ENCODE results near the gene LCE3D.
A peak's percentile ranks its signal among the peaks of the same experiment; 100 is the strongest.
"Not testable (repeated sequence)": the region's sequence is repeated elsewhere in the genome, so short reads cannot be mapped to it uniquely, and the experiment has no call there.

The LCE3D gene, protein sequence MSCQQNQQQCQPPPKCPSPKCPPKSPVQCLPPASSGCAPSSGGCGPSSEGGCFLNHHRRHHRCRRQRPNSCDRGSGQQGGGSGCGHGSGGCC

DNA sequence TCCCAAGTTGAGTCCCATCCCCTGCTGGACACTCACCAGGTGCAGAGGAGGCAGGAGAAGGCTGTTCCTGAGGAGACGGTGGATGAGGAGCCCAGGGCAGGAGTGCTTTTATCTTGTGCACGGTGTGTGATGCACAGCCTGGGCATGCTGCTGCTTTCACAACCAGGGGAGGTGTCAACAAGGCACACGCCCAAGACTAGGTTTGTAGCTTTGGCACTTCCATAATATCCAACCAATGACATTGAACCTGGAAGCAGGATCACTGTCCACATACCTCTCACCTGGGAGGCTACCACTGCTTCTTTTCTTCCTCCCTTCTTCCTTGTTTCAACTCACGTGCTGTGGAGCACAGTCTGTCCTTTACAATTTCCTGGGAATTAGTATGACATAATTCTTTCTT, at the start of gene LCE3D:
Gene LCE3D (minus strand): TSS at position 84 of the 400 bp plus-strand sequence. CDS start 580 bp downstream, outside the sequence.
- no peak for DNase-seq

GRCh38 chr1:152626744-152627143, 46.4 kb upstream of the LCE3D start:
- DNase-seq: no peak

DNA sequence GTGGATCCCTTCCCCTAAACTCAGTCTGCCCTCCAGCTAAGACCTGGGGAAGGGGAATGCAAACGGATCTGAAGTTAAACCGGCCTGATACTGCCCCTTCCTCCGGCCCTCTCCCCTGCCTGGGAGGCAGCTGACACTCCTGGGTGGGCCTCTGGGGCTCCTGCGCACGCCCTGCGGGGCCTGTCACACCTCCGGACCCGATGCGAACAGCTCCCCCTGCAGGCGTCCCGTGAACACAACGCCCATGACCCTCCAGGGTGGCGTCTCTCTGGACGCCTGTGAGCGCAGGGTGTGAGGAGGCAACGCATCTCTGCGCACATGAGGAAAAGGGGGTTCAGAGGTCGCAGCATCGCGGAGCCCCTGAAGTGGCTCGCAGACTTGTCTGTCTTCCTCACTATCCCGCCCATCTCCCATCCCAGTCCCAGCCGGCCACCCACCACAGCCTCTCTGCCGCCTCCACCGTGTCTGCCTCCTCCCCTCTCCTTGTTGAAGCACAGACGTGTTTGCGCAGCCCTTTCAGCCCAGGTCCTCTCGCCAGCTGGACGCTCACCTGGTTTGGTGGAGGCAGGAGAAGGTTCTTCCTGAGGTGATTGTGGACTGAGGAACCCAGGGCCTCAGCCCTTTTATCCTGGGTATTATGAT, 43.0 kb upstream of the LCE3D start:
- peak; percentile 69 for DNase-seq

GRCh38 chr1:152622803-152623202, 42.5 kb upstream of the LCE3D start, which contains the start of gene LCE3A:
TSS of gene LCE3A (minus strand) at chr1:152623103. CDS start at chr1:152623103, 0 bp downstream.
- no peak for DNase-seq

- no peak for DNase-seq
Measured at GRCh38 chr1:152621993-152622392, 41.7 kb upstream of the LCE3D start.

DNA sequence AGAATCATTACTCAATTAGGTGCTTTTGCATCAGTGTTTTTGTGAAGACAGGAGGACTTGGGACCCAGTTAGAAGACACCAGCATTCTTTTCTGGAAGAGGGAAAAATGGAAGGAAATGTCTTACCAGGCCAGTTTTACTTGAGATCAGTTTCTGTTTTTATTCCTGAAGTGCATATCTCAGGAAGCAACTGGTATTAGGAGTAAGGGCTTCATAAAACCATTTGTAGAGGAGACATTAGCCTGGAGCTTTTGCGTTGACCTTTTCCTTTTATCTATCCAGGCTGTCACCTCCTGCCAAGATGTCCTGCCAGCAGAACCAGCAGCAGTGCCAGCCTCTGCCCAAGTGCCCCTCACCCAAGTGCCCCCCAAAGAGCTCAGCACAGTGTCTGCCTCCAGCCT, 33.2 kb upstream of the LCE3D start, which contains the start of gene LCE3B:
Gene LCE3B (plus strand): TSS at position 301 of the 400 bp plus-strand sequence. CDS start 0 bp downstream, at position 301.
- DNase-seq: no peak

DNA sequence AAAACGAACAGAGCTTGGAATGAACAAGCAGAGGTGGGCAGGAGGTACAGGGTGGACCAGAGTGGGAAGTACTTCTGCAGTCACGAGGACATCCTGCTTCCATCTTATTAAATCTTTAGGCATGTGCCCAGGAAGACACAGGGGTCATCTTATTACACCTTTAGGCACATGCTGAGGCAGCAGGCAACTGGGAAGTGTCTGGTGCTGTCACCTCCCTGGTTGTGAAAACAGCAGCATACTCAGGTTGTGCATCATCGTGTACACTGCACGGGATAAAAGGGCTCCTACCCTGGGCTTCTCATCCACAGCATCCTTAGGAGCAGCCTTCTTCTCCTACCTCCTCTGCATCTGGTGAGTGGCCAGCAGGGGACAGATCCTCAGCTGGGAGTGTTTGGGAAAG, 19.6 kb upstream of the LCE3D start, which contains the start of gene LCE3C:
Gene LCE3C (plus strand): TSS at position 301 of the 400 bp plus-strand sequence. CDS start 498 bp downstream, outside the sequence.
- DNase-seq: no peak

- no peak for DNase-seq
Measured at GRCh38 chr1:152596986-152597385, 16.7 kb upstream of the LCE3D start.

DNA sequence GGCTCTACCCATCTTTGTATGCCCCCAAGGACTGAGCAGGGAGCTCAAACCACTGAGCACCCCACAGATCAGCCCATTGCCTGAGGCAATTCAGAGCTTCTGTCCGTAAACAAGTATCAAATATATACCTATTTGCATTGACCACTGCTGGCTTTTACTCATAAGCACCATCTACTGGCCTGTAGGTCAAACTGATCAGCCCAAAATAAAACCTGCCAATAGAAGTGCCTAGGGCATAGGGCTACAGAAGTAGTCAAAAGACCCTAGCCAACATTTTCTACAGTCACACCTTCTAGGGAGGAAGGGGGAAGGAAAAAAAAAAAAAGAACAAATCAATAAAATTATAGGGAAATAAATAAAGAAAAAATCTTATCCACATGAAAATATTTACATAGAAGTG, 5.3 kb upstream of the LCE3D start:
- DNase-seq: no peak

DNA sequence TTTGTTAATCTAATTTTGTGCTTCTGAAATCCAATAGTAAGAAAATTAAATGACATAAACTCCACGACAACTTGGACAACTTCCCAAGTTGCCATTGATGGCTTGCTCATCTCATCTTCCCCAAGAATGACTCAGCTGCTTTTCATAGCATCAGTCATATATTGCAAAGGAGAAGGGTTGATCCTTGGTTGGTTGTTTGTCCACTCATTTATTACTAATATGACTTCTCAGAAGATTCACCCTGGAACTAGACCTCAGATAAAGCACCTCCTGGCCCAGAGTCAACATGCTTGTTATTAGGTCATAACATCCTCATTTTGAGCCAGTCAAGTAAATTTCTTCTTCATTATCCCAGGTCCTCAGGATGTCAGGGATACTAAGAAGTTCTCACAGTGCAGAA, 2.3 kb upstream of the LCE3D start:
- no peak for DNase-seq

- not testable (repeated sequence) for DNase-seq
Measured at GRCh38 chr1:152579526-152579925, 790 bp downstream of the LCE3D start.

GRCh38 chr1:152577168-152577567, 3.1 kb downstream of the LCE3D start:
- DNase-seq: peak; percentile 26

DNA sequence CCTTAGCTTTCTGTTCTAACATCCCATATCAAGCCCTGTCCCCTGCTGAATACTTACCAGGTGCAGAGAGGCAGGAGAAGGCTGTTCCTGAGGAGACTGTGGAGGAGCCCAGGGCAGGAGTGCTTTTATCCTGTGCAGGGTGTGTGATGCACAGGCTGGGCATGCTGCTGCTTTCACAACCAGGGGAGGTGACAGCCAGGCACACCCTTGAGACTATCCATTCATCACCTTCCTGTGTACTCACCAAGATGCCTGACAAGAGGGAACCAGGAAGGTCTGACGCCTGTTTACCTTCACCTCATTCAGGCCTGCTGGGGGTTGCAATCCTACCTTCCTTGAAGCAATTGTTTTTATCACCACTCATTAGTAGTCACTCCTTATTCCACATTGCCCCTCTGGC, 13.6 kb downstream of the LCE3D start, which contains the start of gene LCE3E:
Gene LCE3E (minus strand): TSS at position 100 of the 400 bp plus-strand sequence. CDS start 572 bp downstream, outside the sequence.
- no peak for DNase-seq

- no peak for DNase-seq
Measured at GRCh38 chr1:152565535-152566215, 14.6 kb downstream of the LCE3D start.

GRCh38 chr1:152565115-152565514, 15.2 kb downstream of the LCE3D start:
- DNase-seq: no peak

DNA sequence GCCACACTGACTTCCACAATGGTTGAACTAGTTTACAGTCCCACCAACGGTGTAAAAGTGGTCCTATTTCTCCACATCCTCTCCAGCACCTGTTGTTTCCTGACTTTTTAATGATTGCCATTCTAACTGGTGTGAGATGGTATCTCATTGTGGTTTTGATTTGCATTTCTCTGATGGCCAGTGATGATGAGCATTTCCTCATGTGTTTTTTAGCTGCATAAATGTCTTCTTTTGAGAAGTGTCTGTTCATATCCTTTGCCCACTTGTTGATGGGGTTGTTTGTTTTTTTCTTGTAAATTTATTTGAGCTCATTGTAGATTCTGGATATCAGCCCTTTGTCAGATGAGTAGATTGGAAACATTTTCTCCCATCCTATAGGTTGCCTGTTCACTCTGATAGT, 32.0 kb downstream of the LCE3D start:
- not testable (repeated sequence) for DNase-seq

GRCh38 chr1:152546704-152547103, 33.6 kb downstream of the LCE3D start:
- DNase-seq: no peak

- peak; percentile 29 for DNase-seq
Measured at GRCh38 chr1:152543820-152544219, 36.5 kb downstream of the LCE3D start.

DNA sequence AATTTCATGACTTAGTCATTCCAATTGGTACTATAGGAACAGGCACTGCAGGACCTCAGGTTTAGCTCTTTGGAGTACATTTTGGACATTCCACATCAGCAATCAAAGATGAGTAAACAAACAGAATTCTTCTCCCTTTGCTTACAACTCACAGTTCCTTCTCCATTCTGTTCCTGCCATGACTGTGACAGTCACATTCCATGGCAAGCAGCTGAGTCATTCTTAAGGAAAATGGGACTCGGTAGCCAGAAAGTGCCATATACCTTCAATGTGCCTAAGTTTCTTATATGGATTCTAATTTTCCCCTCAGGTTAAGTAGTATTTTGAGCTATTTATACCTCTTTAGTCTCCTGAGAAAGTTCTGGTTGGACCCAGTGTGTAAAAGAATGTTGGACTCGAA, 40.4 kb downstream of the LCE3D start:
- DNase-seq: no peak

DNA sequence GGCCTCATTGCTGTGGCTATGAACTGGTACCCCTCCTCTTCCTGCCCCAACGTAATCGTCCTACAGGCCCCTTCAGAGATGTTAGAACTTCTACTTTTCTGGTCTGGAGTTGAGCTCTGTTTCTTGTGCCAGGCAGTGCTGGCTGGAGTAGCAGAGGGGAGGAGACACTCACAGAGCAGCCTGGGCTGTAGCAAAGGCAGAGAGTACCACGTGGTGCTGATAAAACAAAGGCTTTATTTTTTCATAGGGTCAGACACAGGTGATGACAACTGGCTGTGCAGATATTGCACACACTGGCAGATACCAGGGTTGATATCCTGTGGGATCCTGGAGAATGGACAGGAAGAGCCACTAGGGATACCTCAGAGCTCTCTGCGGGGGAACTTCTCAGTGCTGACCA, 42.8 kb downstream of the LCE3D start:
- DNase-seq: no peak

DNA sequence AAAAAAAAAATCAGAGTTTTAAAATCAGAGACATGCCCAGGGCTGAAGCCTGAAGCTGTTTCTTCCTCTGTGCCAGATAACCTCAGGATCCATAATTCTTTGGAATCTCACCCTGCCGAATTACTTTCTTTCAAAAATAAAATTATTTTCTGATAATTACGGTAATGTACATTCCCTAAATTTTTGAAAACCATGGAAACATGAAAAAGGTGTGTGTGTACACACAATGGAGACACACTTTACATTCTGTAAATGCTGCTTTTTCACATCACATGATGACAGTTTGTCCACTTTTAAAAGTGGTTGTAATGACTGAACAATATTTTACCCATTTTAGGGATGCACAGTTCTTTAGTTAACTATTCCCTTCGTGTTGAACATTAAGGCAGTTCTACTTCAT, 44.5 kb downstream of the LCE3D start:
- no peak for DNase-seq

DNA sequence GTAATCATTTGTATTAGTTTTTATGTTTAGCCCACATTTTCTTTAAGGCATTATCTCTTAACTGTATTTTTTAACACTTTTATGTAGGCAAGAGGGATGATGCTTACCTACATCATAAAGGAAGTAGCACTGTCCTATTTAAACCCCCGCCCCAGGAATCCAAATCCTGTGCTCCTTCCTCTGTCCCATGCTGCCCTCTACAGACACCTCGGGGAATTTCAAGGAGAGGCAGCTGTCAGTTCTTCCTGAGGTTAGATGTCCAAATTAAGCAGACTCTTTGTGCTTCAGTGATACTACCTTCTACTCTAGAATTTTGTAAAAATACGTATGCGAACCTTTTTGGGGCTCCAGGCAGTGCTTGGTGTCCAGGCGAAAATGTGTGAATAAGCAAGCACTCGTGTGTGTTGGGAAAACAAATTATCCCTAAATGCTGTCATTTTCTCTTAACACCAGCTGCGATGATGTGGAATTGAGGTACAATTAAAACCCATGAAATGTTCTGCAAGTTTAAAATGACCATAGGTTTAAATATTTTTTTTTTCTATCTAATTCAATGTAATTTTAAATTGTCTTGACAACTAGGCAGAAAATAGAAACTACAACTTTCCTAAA, 46.9 kb downstream of the LCE3D start:
- DNase-seq: peak; percentile 72

All from stimulated activated CD8-positive, alpha-beta memory T cell treated with anti-CD3 and anti-CD28 coated beads, Interleukin-4, amount 100 ng/mL, for 48 hours (primary cell).